CD4-positive, alpha-beta T cell (primary cell): Measurements from ENCODE around the gene SLC22A12. TPM values are rescaled to one million over a fixed set of nuclear protein-coding genes. Genes with fewer than 3 reads are reported as not detected.

Source experiments
- ATAC-seq: fragments of 200-7000 bp; cut with Tn5 transposase; one replicate; pipeline ENCODE4 v1.10.0; 2022; ENCODE audit warnings: mild to moderate bottlenecking; ENCODE audit not compliant: poor library complexity
- CTCF ChIA-PET: fragments of 350-600 bp; sonication (Branson Sonifier 250); formaldehyde crosslinking; loops from one replicate; lab custom pipeline; 2021; ENCODE audit warnings: antibody characterized with exemption, inconsistent platforms; lab: Charles Lee
- POLR2A ChIA-PET: fragments of 350-600 bp; sonication (Branson Sonifier 250); formaldehyde crosslinking; loops from one replicate; lab custom pipeline; 2021; ENCODE audit warnings: antibody characterized with exemption, inconsistent platforms; lab: Charles Lee
- DNase-seq, 14 experiments: peaks; one replicate each; pipeline ENCODE4 v3.0.0-alpha.2; 2013 to 2020; ENCODE audit warnings: mixed read lengths in 2 of 14
- H3K27ac ChIP-seq, 2 donors: one replicate each; pipeline versions ENCODE4 v1.5.1 to v1.7.0; 2013; ENCODE audit warnings: low read length in 2 of 2, low read depth in 1 of 2, mild to moderate bottlenecking in 1 of 2
- H3K27me3 ChIP-seq, 2 experiments: 1 replicate in 1 of 2; 2 replicates in 1 of 2; pipeline versions ENCODE4 v1.6.1 to v1.7.0; 2013; ENCODE audit warnings: low read length in 2 of 2, control low read depth in 1 of 2, mild to moderate bottlenecking in 1 of 2, moderate library complexity in 1 of 2; ENCODE audit not compliant: insufficient read depth in 2 of 2, control insufficient read depth in 1 of 2
- H3K36me3 ChIP-seq: one replicate; pipeline ENCODE4 v1.6.1; 2013; ENCODE audit warnings: low read length, control low read depth; ENCODE audit not compliant: insufficient read depth
- H3K4me1 ChIP-seq: one replicate; pipeline ENCODE4 v1.6.1; 2013; ENCODE audit warnings: low read length, control low read depth; ENCODE audit not compliant: insufficient read depth
- H3K4me3 ChIP-seq: one replicate; pipeline ENCODE4 v1.5.1; 2013; ENCODE audit warnings: mild to moderate bottlenecking, low read length, moderate library complexity
- H3K9me3 ChIP-seq, 2 experiments: 1 replicate in 1 of 2; 2 replicates in 1 of 2; pipeline versions ENCODE4 v1.6.1 to v1.7.0; 2013; ENCODE audit warnings: low read length in 2 of 2, mild to moderate bottlenecking in 2 of 2, control low read depth in 1 of 2, moderate library complexity in 1 of 2; ENCODE audit not compliant: control insufficient read depth in 1 of 2, insufficient read depth in 1 of 2
- H3K27ac Mint-ChIP-seq: one replicate; pipeline ENCODE4 v1.8.0; 2020; ENCODE audit warnings: mixed read lengths
- H3K27me3 Mint-ChIP-seq: one replicate; pipeline ENCODE4 v1.8.0; 2021; ENCODE audit warnings: mixed read lengths
- H3K36me3 Mint-ChIP-seq: one replicate; pipeline ENCODE4 v1.8.0; 2021; ENCODE audit warnings: low read depth, mixed read lengths
- H3K4me1 Mint-ChIP-seq: one replicate; pipeline ENCODE4 v1.8.0; 2021; ENCODE audit warnings: low read depth, mixed read lengths
- H3K4me3 Mint-ChIP-seq: one replicate; pipeline ENCODE4 v1.8.0; 2020; ENCODE audit warnings: mild to moderate bottlenecking, mixed read lengths
- H3K9me3 Mint-ChIP-seq: one replicate; pipeline ENCODE4 v1.8.0; 2020; ENCODE audit warnings: mixed read lengths
- intact Hi-C, 2 experiments: fragments of 100-400 bp; cut with DNase I in 1 of 2; cut with micrococcal nuclease in 1 of 2; formaldehyde crosslinking; loops; one replicate each; pipeline versions ENCODE4 v1.15.1 to v1.9.0; 2023 to 2025; cut with DNase I, micrococcal nuclease
- total RNA-seq, 174 experiments: library from RNA in 2 of 174; stranded (reverse) in 2 of 174; gene quantifications; one replicate each; pipeline ENCODE4 v1.2.3 and lab custom pipeline; 2021 to 2026
- TF ChIP-seq, protein P1 (sequence below): fragments of 200-600 bp; IDR thresholded peaks from one replicate; pipeline ENCODE4 v1.8.0; 2022; ENCODE audit warnings: antibody characterized with exemption, mild to moderate bottlenecking

The SLC22A12 gene
- total RNA-seq, 2 experiments from 2014 or later: not detected

DNA sequence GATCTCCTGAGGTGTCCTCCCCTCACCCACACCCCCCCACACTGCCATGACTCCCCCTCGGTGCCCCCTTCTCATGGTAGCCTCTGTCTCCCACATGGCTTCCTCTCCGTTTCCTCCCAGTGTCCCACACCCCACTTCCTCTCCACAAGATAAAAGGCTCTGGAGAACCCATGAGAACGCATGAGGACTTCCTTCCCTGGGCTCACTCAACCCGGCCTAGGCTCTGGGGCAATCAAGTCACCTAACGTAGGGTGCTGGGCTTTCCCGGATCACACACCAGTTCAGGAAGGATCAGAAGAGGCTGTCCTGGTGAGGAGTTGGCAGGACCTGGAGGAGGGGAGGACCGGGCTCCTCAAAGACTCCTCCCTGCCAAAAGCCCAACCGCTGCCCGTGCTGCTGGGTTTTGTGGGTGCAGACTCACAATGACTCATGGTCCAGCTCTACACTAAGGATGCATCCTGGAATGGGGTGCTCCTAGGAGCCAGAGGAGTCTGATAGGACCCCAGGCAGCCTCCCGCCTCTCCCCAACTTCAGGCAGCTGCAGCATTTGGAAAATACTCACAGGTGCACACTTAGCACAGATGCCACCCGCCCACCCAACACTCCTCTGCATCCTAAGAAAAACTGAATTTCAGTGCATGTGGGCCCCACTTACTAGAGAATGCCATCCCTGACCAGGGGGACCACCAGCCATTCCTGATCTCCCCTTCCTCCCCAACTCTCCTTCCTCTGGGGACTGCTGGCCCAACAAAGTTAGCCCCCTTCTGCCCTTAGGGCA is 21.0 kb downstream of the SLC22A12 start:
- H3K4me3 ChIP-seq: no peak overlapping the region
- H3K9me3 ChIP-seq: no peaks in the 10 kb centered on the region
- H3K27me3 ChIP-seq: no peaks in the 10 kb centered on the region
- no peaks in the 10 kb centered on the region for H3K36me3 ChIP-seq
- Mint-ChIP-seq H3K4me3 (no peak overlapping the region), H3K27ac (no peak overlapping the region), H3K27me3 (no peaks in the 10 kb centered on the region), H3K9me3 (no peaks in the 10 kb centered on the region), H3K36me3 (no peaks in the 10 kb centered on the region), H3K4me1 (peaks cover 24% of the 10 kb centered on the region)
- CTCF ChIA-PET: no interaction called here
- no peak for ATAC-seq
- POLR2A ChIA-PET: no interaction called here
- H3K4me1 ChIP-seq: peaks cover 14% of the 10 kb centered on the region
- TF ChIP-seq, protein P1, sequence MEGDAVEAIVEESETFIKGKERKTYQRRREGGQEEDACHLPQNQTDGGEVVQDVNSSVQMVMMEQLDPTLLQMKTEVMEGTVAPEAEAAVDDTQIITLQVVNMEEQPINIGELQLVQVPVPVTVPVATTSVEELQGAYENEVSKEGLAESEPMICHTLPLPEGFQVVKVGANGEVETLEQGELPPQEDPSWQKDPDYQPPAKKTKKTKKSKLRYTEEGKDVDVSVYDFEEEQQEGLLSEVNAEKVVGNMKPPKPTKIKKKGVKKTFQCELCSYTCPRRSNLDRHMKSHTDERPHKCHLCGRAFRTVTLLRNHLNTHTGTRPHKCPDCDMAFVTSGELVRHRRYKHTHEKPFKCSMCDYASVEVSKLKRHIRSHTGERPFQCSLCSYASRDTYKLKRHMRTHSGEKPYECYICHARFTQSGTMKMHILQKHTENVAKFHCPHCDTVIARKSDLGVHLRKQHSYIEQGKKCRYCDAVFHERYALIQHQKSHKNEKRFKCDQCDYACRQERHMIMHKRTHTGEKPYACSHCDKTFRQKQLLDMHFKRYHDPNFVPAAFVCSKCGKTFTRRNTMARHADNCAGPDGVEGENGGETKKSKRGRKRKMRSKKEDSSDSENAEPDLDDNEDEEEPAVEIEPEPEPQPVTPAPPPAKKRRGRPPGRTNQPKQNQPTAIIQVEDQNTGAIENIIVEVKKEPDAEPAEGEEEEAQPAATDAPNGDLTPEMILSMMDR: no peak
- H3K27ac ChIP-seq: no peak overlapping the region
- DNase-seq: peak in 1 of 14 experiments; percentile 18
- intact Hi-C loops: no loop called here

DNA sequence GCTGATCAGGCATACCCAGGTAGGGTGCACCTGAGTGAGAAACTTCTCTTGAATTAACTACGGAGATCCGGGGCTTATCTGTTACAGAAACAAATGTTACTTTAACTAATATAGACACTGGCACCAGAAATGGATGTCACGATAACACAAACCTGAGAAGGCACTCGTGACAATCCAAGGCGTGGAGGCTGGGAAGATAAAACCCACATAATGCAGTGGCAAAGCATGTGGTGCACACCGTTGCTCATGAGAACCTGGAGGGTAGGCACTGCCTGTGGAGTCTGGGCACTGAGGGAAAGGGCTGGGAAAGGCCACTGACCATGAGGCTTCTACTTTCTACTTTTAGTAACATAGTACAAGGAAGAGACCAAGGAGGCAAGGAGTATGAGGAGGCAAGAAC is 22.6 kb downstream of the SLC22A12 start:
- H3K4me3 Mint-ChIP-seq: no peak overlapping the region
- Histone ChIP-seq H3K4me1 (peaks cover 14% of the 10 kb centered on the region), H3K4me3 (no peak overlapping the region), H3K36me3 (no peaks in the 10 kb centered on the region), H3K9me3 (no peaks in the 10 kb centered on the region), H3K27me3 (no peaks in the 10 kb centered on the region), H3K27ac (no peak overlapping the region)
- DNase-seq: no peak
- H3K27me3 Mint-ChIP-seq: no peaks in the 10 kb centered on the region
- ATAC-seq: no peak
- ChIA-PET POLR2A (no interaction called here), CTCF (no interaction called here)
- TF ChIP-seq, protein P1: no peak
- no peak overlapping the region for H3K27ac Mint-ChIP-seq
- H3K9me3 Mint-ChIP-seq: no peaks in the 10 kb centered on the region
- intact Hi-C loops: no loop called here
- H3K36me3 Mint-ChIP-seq: no peaks in the 10 kb centered on the region
- H3K4me1 Mint-ChIP-seq: peaks cover 24% of the 10 kb centered on the region

DNA sequence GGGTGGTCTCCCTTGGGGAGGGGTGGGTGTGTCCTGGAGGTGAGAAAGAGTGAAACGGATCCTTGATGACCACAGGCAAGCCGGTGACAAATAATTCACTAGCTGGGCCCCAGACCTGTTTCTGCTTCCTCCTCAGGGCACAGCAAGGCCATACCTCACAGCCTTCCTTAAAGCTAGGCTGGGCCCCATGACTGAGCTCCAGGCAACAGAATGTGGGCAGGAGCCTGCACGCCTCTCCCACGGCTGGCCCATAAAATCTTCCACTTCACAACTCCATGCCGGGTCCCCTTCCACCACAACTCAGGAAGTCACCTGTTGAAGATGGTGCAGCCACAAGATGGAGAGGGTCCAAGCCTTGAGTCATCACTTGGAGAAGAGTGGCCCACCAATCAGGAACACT is 23.9 kb downstream of the SLC22A12 start:
- Mint-ChIP-seq H3K9me3 (no peaks in the 10 kb centered on the region), H3K4me3 (no peak overlapping the region), H3K4me1 (peaks cover 24% of the 10 kb centered on the region), H3K27ac (no peak overlapping the region), H3K36me3 (no peaks in the 10 kb centered on the region), H3K27me3 (no peaks in the 10 kb centered on the region)
- ATAC-seq: no peak
- TF ChIP-seq, protein P1: no peak
- ChIA-PET POLR2A (no interaction called here), CTCF (no interaction called here)
- Histone ChIP-seq H3K4me1 (peaks cover 14% of the 10 kb centered on the region), H3K4me3 (no peak overlapping the region), H3K27me3 (no peaks in the 10 kb centered on the region), H3K27ac (no peak overlapping the region), H3K9me3 (peaks cover 0 to under 1% of the 10 kb centered on the region in 2 experiments), H3K36me3 (no peaks in the 10 kb centered on the region)
- DNase-seq: no peak
- intact Hi-C loops: no loop called here
